Jurkat, Clone E6-1 (cell line): ENCODE results near the gene VPS13C. TPM values are rescaled to one million over a fixed set of nuclear protein-coding genes. Genes with fewer than 3 reads are reported as not detected.

Experiments
- DNase-seq: peaks from one replicate; pipeline ENCODE4 v3.0.0-alpha.2; 2011; ENCODE audit warnings: low read depth, low spot score
- H3K4me3 ChIP-seq: 2 replicates; pipeline ENCODE4 v1.5.1; 2011; ENCODE audit warnings: mild to moderate bottlenecking, low read length, control low read depth, moderate library complexity
- polyA plus RNA-seq: library from polyadenylated mRNA; unstranded; fragments of >200 nt; gene quantifications from one replicate; pipeline ENCODE4 v1.2.1, GENCODE V29; 2012; ENCODE audit warnings: missing spikeins; ENCODE audit not compliant: insufficient read length, insufficient read depth

The VPS13C gene
- 26.2 TPM for polyA plus RNA-seq

- peak within 1 kb of the TSS; percentile 91 for H3K4me3 ChIP-seq
- DNase-seq, result peak; percentile 93
Observed at GRCh38 chr15:62060113-62060895, at the start of gene VPS13C. Gene VPS13C (minus strand): TSS chr15:62060447. CDS start chr15:62060374, 73 bp downstream.

DNA sequence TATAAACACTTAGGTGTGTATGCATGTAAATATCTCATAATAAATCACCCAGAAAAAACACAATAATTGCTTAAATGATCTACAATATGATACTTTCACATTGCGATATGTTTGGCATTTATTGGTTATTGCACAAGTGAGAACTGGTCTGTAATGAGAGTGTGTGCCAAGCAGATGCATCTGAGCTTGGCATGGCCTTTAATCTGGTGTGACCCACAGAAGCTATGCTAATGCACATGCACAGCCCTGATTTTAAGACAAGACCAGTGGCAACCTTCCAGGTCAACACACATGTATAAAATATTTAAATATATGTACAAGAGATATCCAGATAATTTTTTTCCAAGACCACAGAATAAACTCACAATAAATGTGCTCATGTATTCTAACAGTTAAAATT lies 49.2 kb upstream of the VPS13C start:
- no peak for DNase-seq
- H3K4me3 ChIP-seq, result no peak overlapping the region

DNA sequence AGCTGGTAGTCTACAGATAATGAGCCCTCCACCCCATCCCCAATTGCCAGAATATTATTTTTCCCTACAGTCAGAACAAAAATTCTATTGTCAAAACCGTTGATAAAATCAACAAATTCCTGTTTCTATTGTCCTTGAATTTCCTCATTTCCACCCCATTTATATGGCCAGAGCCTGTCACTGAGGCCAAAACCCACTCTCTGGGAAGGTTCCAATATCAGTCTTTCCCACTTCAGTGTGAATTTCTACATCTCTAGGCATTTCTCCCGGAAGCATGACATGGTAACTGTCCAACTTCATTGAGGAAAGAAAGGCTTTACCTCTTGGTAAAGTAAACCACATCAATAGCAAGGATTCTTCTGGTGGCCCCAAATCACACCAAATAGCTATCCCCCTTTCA lies 48.2 kb upstream of the VPS13C start:
- H3K4me3 ChIP-seq, result no peak overlapping the region
- DNase-seq, result no peak

DNA sequence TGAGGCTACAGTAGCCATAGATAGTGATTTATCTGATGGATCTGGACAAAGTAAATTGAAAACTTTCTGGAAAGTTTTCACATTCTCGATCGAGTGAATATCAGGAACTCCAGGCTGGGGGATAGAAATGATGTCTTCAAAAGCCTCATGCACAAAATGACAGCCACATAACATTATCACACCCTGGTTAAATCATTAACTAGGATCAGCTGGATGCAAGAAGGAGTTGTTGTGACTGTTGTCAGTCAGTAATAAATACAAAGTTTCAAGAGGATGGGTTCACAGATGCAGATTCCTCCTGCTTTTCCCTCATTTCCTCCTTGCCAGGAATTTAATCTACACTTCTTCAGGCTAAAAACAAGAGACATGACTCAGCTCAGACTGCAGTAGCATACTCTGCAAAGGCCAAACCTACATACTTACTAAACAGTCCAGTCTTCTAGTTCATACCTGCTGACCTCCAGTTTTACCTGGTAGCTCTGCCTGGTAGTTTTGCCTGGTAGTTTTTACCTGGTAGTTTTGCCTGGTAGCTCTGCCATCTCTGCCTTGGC lies 47.4 kb upstream of the VPS13C start:
- no peak for DNase-seq

DNA sequence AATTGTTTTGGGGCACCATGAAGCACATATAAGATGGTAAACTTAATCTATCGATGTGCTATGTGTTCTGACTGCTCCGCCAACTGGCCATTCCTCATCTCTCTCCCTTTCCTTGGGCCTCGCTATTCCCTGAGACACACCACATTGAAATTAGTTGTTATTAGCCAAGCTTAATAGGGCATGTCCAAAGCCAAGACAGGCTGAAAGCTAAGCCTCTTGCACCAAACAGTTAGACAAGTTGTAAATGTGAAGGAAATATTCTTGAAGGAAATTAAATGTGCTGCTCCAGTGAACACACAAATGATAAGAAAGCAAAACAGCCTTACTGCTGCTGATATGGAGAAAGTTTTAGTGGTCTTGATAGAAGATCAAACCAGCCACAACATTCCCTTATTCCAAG lies 45.8 kb upstream of the VPS13C start:
- no peak overlapping the region for H3K4me3 ChIP-seq
- no peak for DNase-seq

More for the DNA sequence above, 47.4 kb upstream of the VPS13C start:
- no peak overlapping the region for H3K4me3 ChIP-seq

DNA sequence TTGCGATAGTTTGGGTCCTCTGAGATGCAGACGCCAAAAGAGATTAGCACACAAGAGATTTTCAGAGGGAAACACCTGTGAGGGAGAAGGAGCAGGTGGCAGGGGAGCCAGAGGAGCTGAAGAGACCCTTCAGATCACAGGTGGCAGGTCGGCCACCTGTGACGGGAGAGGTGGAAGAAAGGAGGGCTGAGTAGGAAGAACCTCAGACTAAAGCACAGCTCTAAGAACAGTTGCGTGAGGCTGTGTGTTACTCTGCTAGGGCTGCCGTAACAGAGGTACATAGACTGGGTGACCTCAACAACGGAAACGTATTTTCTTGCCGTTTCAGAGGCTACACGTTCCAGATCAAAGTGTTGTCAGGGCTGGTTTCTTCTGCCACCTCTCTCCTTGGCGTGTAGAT lies 45.0 kb upstream of the VPS13C start:
- no peak overlapping the region for H3K4me3 ChIP-seq
- DNase-seq, result no peak

GRCh38 chr15:62104846-62105245 lies 44.6 kb upstream of the VPS13C start:
- no peak overlapping the region for H3K4me3 ChIP-seq
- DNase-seq, result no peak

- no peak for DNase-seq
- no peak overlapping the region for H3K4me3 ChIP-seq
Observed at GRCh38 chr15:62104401-62104800, 44.2 kb upstream of the VPS13C start.

DNA sequence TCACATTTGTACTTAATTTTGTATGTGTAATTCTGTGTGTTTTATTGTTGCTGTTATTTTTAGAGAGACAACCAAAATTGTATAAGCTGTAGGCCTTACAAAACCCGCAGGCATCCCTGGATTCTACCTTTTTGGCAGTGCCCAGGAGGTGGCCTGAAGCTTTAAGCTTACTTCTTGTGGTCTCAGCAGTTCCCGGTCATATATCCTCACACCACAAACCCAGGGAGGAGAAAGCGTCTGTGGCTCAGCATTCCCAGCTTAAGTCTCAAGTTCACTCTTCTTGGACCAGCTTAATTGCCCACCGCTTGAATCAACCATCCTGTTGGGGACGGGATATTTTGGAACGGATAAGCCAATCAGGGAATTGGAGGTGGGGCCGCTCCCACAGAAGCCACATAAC lies 43.2 kb upstream of the VPS13C start:
- no peak for DNase-seq
- H3K4me3 ChIP-seq, result no peak overlapping the region

- H3K4me3 ChIP-seq, result no peak overlapping the region
- no peak for DNase-seq
Observed at GRCh38 chr15:62099094-62099601, 38.9 kb upstream of the VPS13C start.

DNA sequence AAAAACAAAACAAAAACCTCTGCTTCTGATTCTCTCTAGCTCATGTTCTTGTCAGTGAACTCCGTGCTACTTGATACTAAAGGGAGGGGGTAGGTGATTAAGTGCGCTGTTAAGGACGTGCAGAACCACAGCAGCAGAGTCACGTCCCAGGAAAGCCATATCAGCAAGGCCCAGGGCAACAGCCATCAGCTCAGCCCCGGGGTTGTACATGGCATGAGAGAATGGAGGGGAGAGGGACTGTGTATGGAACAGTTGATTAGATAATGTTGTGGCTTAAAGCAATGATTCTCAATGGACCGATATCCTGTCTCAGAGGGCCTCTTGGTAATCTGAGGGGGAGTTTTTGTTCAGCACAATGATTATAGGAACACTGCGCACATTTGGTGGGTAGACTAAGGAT lies 34.1 kb upstream of the VPS13C start:
- H3K4me3 ChIP-seq, result no peak overlapping the region
- no peak for DNase-seq

- DNase-seq, result no peak
- H3K4me3 ChIP-seq, result no peak overlapping the region
Observed at GRCh38 chr15:62093809-62094208, 33.6 kb upstream of the VPS13C start.

DNA sequence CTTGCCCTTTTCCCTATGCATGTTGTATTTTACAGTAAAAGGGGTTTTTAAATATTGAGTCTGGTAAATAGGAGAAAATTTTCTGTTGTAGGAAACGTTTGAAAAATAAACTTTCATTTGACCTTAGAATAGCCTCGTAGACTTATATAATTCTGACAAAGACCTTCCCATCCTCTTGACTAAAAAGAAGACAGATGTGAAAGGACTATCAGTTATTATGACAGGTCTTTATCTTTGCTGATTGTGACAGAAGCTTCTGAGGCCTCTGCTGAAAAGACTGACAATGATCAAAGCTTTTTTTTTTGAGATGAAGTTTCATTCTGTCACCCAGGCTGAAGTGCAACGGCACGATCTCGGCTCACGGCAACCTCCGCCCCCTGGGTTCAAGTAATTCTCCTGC lies 30.7 kb upstream of the VPS13C start:
- no peak for DNase-seq
- H3K4me3 ChIP-seq, result no peak overlapping the region

- H3K4me3 ChIP-seq, result no peak overlapping the region
- DNase-seq, result no peak
Observed at GRCh38 chr15:62089616-62090015, 29.4 kb upstream of the VPS13C start.

- H3K4me3 ChIP-seq, result no peak overlapping the region
- no peak for DNase-seq
Observed at GRCh38 chr15:62088353-62088693, 28.1 kb upstream of the VPS13C start.

DNA sequence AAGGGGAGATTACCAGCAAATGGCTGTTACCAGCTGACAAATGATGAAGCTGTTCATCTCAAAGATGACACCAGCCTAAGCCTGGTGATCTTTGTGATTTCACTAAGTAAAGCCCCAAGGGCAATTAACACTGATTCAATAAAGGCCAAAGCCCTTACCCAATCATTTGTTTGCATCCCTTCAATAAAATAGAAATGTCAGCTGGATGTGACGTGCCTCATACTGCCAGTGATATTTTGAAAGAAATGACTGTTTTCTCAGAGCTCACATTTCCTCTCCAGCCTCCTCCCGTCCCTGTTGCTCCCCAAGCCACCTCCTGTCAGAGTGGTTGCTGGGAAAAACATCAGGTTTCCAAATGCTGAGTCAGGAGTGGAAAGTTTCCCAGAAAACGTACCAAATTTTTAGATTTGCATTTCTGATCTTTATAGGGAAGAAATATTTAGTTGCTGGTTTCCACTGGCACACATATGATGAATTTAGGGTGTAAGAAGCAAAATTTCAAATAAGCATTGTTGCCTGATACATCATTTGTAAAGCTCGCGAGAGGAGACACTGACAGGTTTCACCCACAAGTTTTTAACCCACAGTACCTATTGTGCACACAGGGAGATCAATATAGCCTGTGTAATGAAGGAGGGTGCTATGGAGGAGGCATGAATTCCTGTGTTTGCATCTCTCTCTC lies 27.6 kb upstream of the VPS13C start:
- no peak for DNase-seq
- H3K4me3 ChIP-seq, result no peak overlapping the region

GRCh38 chr15:62085740-62086139 lies 25.5 kb upstream of the VPS13C start:
- DNase-seq, result no peak

GRCh38 chr15:62083194-62084154 lies 23.2 kb upstream of the VPS13C start:
- no peak overlapping the region for H3K4me3 ChIP-seq
- no peak for DNase-seq

More at GRCh38 chr15:62085740-62086139, 25.5 kb upstream of the VPS13C start:
- H3K4me3 ChIP-seq, result no peak overlapping the region

DNA sequence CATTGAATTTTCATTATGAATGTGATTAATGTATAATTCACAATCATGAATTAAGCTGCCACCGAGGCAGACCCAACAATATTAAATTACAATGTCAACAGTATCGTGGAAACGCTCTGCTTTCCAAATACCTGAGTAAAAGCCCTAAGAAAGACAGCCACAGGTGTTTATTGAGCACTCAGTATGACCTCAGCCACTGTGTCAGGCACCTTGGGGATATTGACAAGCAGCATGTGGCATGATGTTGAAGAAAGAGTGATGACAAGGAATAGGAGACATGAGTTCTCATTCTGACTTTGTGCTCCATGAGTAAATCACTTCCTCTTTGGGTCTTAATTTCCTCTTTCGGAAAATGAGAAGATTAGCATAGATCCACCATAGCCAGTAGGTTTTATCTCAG lies 19.3 kb upstream of the VPS13C start:
- no peak overlapping the region for H3K4me3 ChIP-seq
- DNase-seq, result no peak
